ENCODE data around the gene COL4A1. TPM values are rescaled to one million over a fixed set of nuclear protein-coding genes. Genes with fewer than 3 reads are reported as not detected.

COL4A1 gene
- total and polyA plus RNA-seq, 2 of the 13 experiments (the other 11 are each of a cell fraction or from before 2014, with no cell fraction given) = not detected

GRCh38 chr13:110162866-110163658 is 143.9 kb downstream of the COL4A1 start:
- ChIA-PET CTCF (ENCODE audit: low intra/inter-chr PET ratio, low total read pairs) (no interaction called here), POLR2A (no interaction called here)
- H3K36me3 ChIP-seq (replicated peaks in 1 of 2; ENCODE audit: control insufficient read depth in 1 of 2, insufficient read depth in 2 of 2, low read length in 2 of 2) = no peaks in the 10 kb centered on the region
- 9% methylated on average over 11 of the region's 11 CpGs for WGBS (ENCODE audit: low lambda C conversion rate)
- no peak overlapping the region for H3K4me2 ChIP-seq (ENCODE audit: low read depth, low read length)
- DNase-seq (ENCODE audit: low spot score) = no peak
- no peak overlapping the region for H3K27ac ChIP-seq (ENCODE audit: extremely low read length, insufficient read depth, low read length)
- FAIRE-seq = no peak
- ATAC-seq = no peak
- H4K20me1 ChIP-seq (ENCODE audit: insufficient read depth, low read length) = no peaks in the 10 kb centered on the region
- H3K9me3 ChIP-seq (ENCODE audit: low read length) = no peaks in the 10 kb centered on the region
- H2AFZ ChIP-seq (ENCODE audit: low read length) = no peak overlapping the region
- no peak overlapping the region for H3K4me3 ChIP-seq (replicated peaks in 1 of 3; ENCODE audit: insufficient read depth in 1 of 3, low read depth in 2 of 3, low read length in 3 of 3)
- no peak overlapping the region for H3K9ac ChIP-seq (ENCODE audit: insufficient read depth, low read depth, low read length)
- TF ChIP-seq SIN3A (IDR thresholded peaks at IDR 0.05; ENCODE audit: borderline replicate concordance, low read depth, low read length) = no peak
- TF ChIP-seq HBP1 (CRISPR knock-in tag; IDR thresholded peaks at IDR 0.05; ENCODE audit: low read depth) = no peak
- TF ChIP-seq ZNF496 (CRISPR knock-in tag; IDR thresholded peaks at IDR 0.05; ENCODE audit: insufficient replicate concordance) = no peak
- TF ChIP-seq KLF15 (CRISPR knock-in tag; IDR thresholded peaks at IDR 0.05; ENCODE audit: borderline replicate concordance) = no peak
- no peak for TF ChIP-seq ZNF75D (CRISPR knock-in tag; IDR thresholded peaks at IDR 0.05; ENCODE audit: borderline replicate concordance)
- TF ChIP-seq ZNF275 (CRISPR knock-in tag; IDR thresholded peaks at IDR 0.05; ENCODE audit: borderline replicate concordance) = no peak
- TF ChIP-seq PHF8 (CRISPR knock-in tag; IDR thresholded peaks at IDR 0.05) = no peak
- TF ChIP-seq AHR (CRISPR knock-in tag; IDR thresholded peaks at IDR 0.05) = no peak
- no peak for TF ChIP-seq ZNF878 (CRISPR knock-in tag; IDR thresholded peaks at IDR 0.05)
- no peak for TF ChIP-seq ZKSCAN5 (CRISPR knock-in tag; IDR thresholded peaks at IDR 0.05)
- no peak for TF ChIP-seq RFX3 (CRISPR knock-in tag; IDR thresholded peaks at IDR 0.05)
- no peak for TF ChIP-seq CENPBD1 (CRISPR knock-in tag; IDR thresholded peaks at IDR 0.05; ENCODE audit: borderline replicate concordance, low read depth)
- TF ChIP-seq ZBTB25 (CRISPR knock-in tag; IDR thresholded peaks at IDR 0.05) = no peak
- no peak for TF ChIP-seq CENPT (CRISPR knock-in tag; IDR thresholded peaks at IDR 0.05; ENCODE audit: low read depth)
- no peak for TF ChIP-seq NFKB2 (CRISPR knock-in tag; IDR thresholded peaks at IDR 0.05; ENCODE audit: borderline replicate concordance)
- no peak for TF ChIP-seq FOXA1 (IDR thresholded peaks at IDR 0.05)
- TF ChIP-seq FOXA1 (CRISPR knock-in tag; IDR thresholded peaks at IDR 0.05) = no peak
- TF ChIP-seq ZNF430 (CRISPR knock-in tag; IDR thresholded peaks at IDR 0.05) = no peak
- TF ChIP-seq ZFP36 (IDR thresholded peaks at IDR 0.05; ENCODE audit: borderline replicate concordance, low read depth, low read length, partially characterized antibody) = no peak
- intact Hi-C loops (cut with micrococcal nuclease; ENCODE audit: unreplicated experiment) (no loop called here), in situ Hi-C loops (cut with HindIII; ENCODE audit: extremely low pct_ligation_motif_present, low pct_unique_long_range_greater_than_20kb) (no loop called here)
- H3K79me2 ChIP-seq (ENCODE audit: insufficient read depth, low read length) = no peaks in the 10 kb centered on the region
- no TSS peak for BruUV-seq (replicated peaks)
- peaks cover 0 to 24% of the 10 kb centered on the region in 2 experiments; a peak in 2 of 5 replicates for H3K27me3 ChIP-seq (ENCODE audit: control insufficient read depth in 1 of 2, insufficient read depth in 2 of 2, low read length in 2 of 2)
- no peaks in the 10 kb centered on the region for H3K4me1 ChIP-seq (ENCODE audit: insufficient read depth, low read length)
